Gastroesophageal sphincter (tissue), 3 donors: ENCODE data around the gene KCND3.

Experiments
- EP300 ChIP-seq: sonication (generic); formaldehyde crosslinking; IDR thresholded peaks from one replicate; pipeline ENCODE4 v1.6.1; 2017; ENCODE audit warnings: antibody characterized with exemption, mild to moderate bottlenecking
- POLR2A ChIP-seq, 2 donors: fragments of 450-650 bp; IDR thresholded peaks; one replicate each; pipeline ENCODE4 v1.6.1; 2017; ENCODE audit warnings: antibody characterized with exemption in 2 of 2, mild to moderate bottlenecking in 2 of 2, moderate library complexity in 1 of 2
- TF ChIP-seq, protein P1 (sequence below), 4 experiments: fragments of 200-600 bp in 2 of 4; fragments of 450-650 bp in 2 of 4; sonication (generic) in 1 of 4; IDR thresholded peaks; one replicate each; pipeline ENCODE4 v1.5.1; 2017 to 2019; ENCODE audit warnings: antibody characterized with exemption in 4 of 4, mild to moderate bottlenecking in 2 of 4, moderate library complexity in 2 of 4

DNA sequence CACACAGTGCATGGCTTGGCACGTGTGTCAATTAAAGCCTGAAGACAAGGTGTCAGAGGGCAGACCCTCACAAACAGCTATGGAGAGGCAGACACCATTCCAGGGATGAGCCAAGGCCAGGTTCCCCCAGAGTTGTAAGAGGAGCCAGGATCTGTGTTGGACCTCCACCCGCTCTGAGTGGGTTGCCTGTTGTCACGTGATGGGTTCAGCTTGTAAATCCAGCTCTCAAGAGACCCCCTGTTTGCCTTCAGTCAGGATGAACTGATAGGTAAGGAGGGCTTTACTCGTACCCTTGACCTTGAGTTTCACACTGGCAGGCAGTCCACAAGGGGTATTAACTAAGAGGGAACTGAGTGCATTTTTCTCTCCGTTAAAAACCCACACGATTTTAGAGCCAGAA lies 27.7 kb upstream of the KCND3 start:
- TF ChIP-seq EP300 (no peak), POLR2A (IDR thresholded peaks at IDR 0.05) (no peak)
- TF ChIP-seq, protein P1, sequence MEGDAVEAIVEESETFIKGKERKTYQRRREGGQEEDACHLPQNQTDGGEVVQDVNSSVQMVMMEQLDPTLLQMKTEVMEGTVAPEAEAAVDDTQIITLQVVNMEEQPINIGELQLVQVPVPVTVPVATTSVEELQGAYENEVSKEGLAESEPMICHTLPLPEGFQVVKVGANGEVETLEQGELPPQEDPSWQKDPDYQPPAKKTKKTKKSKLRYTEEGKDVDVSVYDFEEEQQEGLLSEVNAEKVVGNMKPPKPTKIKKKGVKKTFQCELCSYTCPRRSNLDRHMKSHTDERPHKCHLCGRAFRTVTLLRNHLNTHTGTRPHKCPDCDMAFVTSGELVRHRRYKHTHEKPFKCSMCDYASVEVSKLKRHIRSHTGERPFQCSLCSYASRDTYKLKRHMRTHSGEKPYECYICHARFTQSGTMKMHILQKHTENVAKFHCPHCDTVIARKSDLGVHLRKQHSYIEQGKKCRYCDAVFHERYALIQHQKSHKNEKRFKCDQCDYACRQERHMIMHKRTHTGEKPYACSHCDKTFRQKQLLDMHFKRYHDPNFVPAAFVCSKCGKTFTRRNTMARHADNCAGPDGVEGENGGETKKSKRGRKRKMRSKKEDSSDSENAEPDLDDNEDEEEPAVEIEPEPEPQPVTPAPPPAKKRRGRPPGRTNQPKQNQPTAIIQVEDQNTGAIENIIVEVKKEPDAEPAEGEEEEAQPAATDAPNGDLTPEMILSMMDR (IDR thresholded peaks at IDR 0.05) = no peak
